T-helper 17 cell (primary cell): ENCODE measurements around the gene PPP1R14B. TPM values are rescaled to one million over a fixed set of nuclear protein-coding genes. Genes with fewer than 3 reads are reported as not detected.

Experiments used
- ATAC-seq: fragments of 150-1000 bp; cut with Tn5 transposase; 2 replicates; pipeline ENCODE4 v1.10.0; 2021; ENCODE audit warnings: mild to moderate bottlenecking, moderate library complexity
- DNase-seq, 3 donors: peaks; one replicate each; pipeline versions ENCODE4 v3.0.0 to v3.0.0-alpha.2; 2020 to 2021
- H3K9me3 ChIP-seq: one replicate; pipeline ENCODE4 v1.7.0; 2013; ENCODE audit warnings: low read length, mild to moderate bottlenecking; ENCODE audit not compliant: control insufficient read depth, poor library complexity, severe bottlenecking
- H3K27ac Mint-ChIP-seq: one replicate; pipeline ENCODE4 v1.8.0; 2022; ENCODE audit warnings: mild to moderate bottlenecking, moderate library complexity, mixed read lengths
- H3K27me3 Mint-ChIP-seq: one replicate; pipeline ENCODE4 v1.8.0; 2022; ENCODE audit warnings: mixed read lengths
- H3K36me3 Mint-ChIP-seq: one replicate; pipeline ENCODE4 v1.8.0; 2022; ENCODE audit warnings: low read depth, mixed read lengths
- H3K4me1 Mint-ChIP-seq: one replicate; pipeline ENCODE4 v1.8.0; 2022; ENCODE audit warnings: mild to moderate bottlenecking, mixed read lengths
- H3K4me3 Mint-ChIP-seq: one replicate; pipeline ENCODE4 v1.8.0; 2022; ENCODE audit warnings: mild to moderate bottlenecking, moderate library complexity, mixed read lengths
- total RNA-seq, 4 donors: library from RNA in 2 of 4; stranded (reverse) in 2 of 4; gene quantifications; one replicate each; pipeline ENCODE4 v1.2.3 and lab custom pipeline; 2022 to 2026

Gene PPP1R14B
- total RNA-seq, 2 donors from 2014 or later: 38.7 to 48.2 TPM

GRCh38 chr11:64286801-64287159, 40.0 kb upstream of the PPP1R14B start:
- H3K4me3 Mint-ChIP-seq: peak overlapping the region; percentile 85
- H3K4me1 Mint-ChIP-seq: peaks cover 23% of the 10 kb centered on the region

GRCh38 chr11:64285885-64286800, 39.4 kb upstream of the PPP1R14B start:
- H3K4me1 Mint-ChIP-seq: peaks cover 24% of the 10 kb centered on the region
- H3K36me3 Mint-ChIP-seq: peaks cover 2% of the 10 kb centered on the region
- ATAC-seq (no peak), DNase-seq (no peak)
- peaks cover 8% of the 10 kb centered on the region for H3K27me3 Mint-ChIP-seq
- H3K27ac Mint-ChIP-seq: peak overlapping the region; percentile 95
- H3K4me3 Mint-ChIP-seq: peak overlapping the region; percentile 89
- no peaks in the 10 kb centered on the region for H3K9me3 ChIP-seq

More at GRCh38 chr11:64286801-64287159, 40.0 kb upstream of the PPP1R14B start:
- peak overlapping the region; percentile 95 for H3K27ac Mint-ChIP-seq
- peaks cover 2% of the 10 kb centered on the region for H3K36me3 Mint-ChIP-seq
- no peak for ATAC-seq
- H3K9me3 ChIP-seq: no peaks in the 10 kb centered on the region
- DNase-seq: no peak
- peaks cover 8% of the 10 kb centered on the region for H3K27me3 Mint-ChIP-seq

GRCh38 chr11:64284962-64285884, 38.5 kb upstream of the PPP1R14B start, which contains the start of gene GPR137:
Gene GPR137, plus strand, starts transcription at chr11:64285848. Its CDS starts 677 bp downstream, at chr11:64286525.
- H3K36me3 Mint-ChIP-seq: no peaks in the 10 kb centered on the region
- DNase-seq (peak; percentile 85 to 97 (median 88)), ATAC-seq (peak; percentile 80)
- no peaks in the 10 kb centered on the region for H3K9me3 ChIP-seq
- H3K4me1 Mint-ChIP-seq: peaks cover 20% of the 10 kb centered on the region
- H3K4me3 Mint-ChIP-seq: peak within 1 kb of the TSS; percentile 89
- H3K27me3 Mint-ChIP-seq: peaks cover under 1% of the 10 kb centered on the region
- H3K27ac Mint-ChIP-seq: peak within 1 kb of the TSS; percentile 95

- peak within 1 kb of the TSS; percentile 89 for H3K4me3 Mint-ChIP-seq
- peak within 1 kb of the TSS; percentile 94 for H3K27ac Mint-ChIP-seq
- ATAC-seq: peak; percentile 81
- H3K4me1 Mint-ChIP-seq: peaks cover 20% of the 10 kb centered on the region
- H3K27me3 Mint-ChIP-seq: no peaks in the 10 kb centered on the region
- H3K9me3 ChIP-seq: no peaks in the 10 kb centered on the region
- no peaks in the 10 kb centered on the region for H3K36me3 Mint-ChIP-seq
- peak; percentile 84 to 92 (median 92) for DNase-seq
These were observed 37.6 kb upstream of the PPP1R14B start, which contains the start of gene BAD for GRCh38 chr11:64284048-64284961. Gene BAD, minus strand, starts transcription at chr11:64284665. Its CDS starts 297 bp downstream, at chr11:64284368.

- Mint-ChIP-seq H3K27ac (peak overlapping the region; percentile 94), H3K27me3 (no peaks in the 10 kb centered on the region), H3K4me3 (peak overlapping the region; percentile 21), H3K36me3 (peaks cover 4% of the 10 kb centered on the region), H3K4me1 (peaks cover 20% of the 10 kb centered on the region)
- DNase-seq (no peak), ATAC-seq (no peak)
- no peaks in the 10 kb centered on the region for H3K9me3 ChIP-seq
These were observed 36.3 kb upstream of the PPP1R14B start for GRCh38 chr11:64283092-64283491.

GRCh38 chr11:64281957-64282770, 35.4 kb upstream of the PPP1R14B start:
- H3K36me3 Mint-ChIP-seq: peaks cover 4% of the 10 kb centered on the region
- no peaks in the 10 kb centered on the region for H3K27me3 Mint-ChIP-seq
- H3K27ac Mint-ChIP-seq: peak overlapping the region; percentile 94
- H3K9me3 ChIP-seq: no peaks in the 10 kb centered on the region
- H3K4me1 Mint-ChIP-seq: peaks cover 20% of the 10 kb centered on the region
- H3K4me3 Mint-ChIP-seq: peak overlapping the region; percentile 15
- ATAC-seq (no peak), DNase-seq (no peak)

- ATAC-seq: no peak
- H3K4me1 Mint-ChIP-seq: peaks cover 7% of the 10 kb centered on the region
- peaks cover 4% of the 10 kb centered on the region for H3K36me3 Mint-ChIP-seq
- H3K27ac Mint-ChIP-seq: peak overlapping the region; percentile 86
- no peaks in the 10 kb centered on the region for H3K27me3 Mint-ChIP-seq
- no peaks in the 10 kb centered on the region for H3K9me3 ChIP-seq
- no peak for DNase-seq
- peak overlapping the region; percentile 28 for H3K4me3 Mint-ChIP-seq
These were observed 31.9 kb upstream of the PPP1R14B start for GRCh38 chr11:64278576-64279190.

GRCh38 chr11:64276653-64277431, 30.1 kb upstream of the PPP1R14B start:
- no peaks in the 10 kb centered on the region for H3K9me3 ChIP-seq
- DNase-seq (no peak), ATAC-seq (no peak)
- H3K36me3 Mint-ChIP-seq: peaks cover 4% of the 10 kb centered on the region
- H3K27me3 Mint-ChIP-seq: no peaks in the 10 kb centered on the region
- no peak overlapping the region for H3K27ac Mint-ChIP-seq
- H3K4me3 Mint-ChIP-seq: no peak overlapping the region
- H3K4me1 Mint-ChIP-seq: peaks cover 2% of the 10 kb centered on the region

GRCh38 chr11:64275841-64276240, 29.1 kb upstream of the PPP1R14B start:
- H3K4me3 Mint-ChIP-seq: no peak overlapping the region
- H3K27ac Mint-ChIP-seq: no peak overlapping the region
- DNase-seq: no peak
- H3K36me3 Mint-ChIP-seq: peaks cover 4% of the 10 kb centered on the region
- no peaks in the 10 kb centered on the region for H3K9me3 ChIP-seq
- no peaks in the 10 kb centered on the region for H3K4me1 Mint-ChIP-seq
- ATAC-seq: no peak
- H3K27me3 Mint-ChIP-seq: no peaks in the 10 kb centered on the region

- H3K9me3 ChIP-seq: no peaks in the 10 kb centered on the region
- peaks cover 4% of the 10 kb centered on the region for H3K4me1 Mint-ChIP-seq
- no peak overlapping the region for H3K27ac Mint-ChIP-seq
- DNase-seq: no peak
- no peaks in the 10 kb centered on the region for H3K27me3 Mint-ChIP-seq
- no peak overlapping the region for H3K4me3 Mint-ChIP-seq
- peaks cover 6% of the 10 kb centered on the region for H3K36me3 Mint-ChIP-seq
- no peak for ATAC-seq
These were observed 28.5 kb upstream of the PPP1R14B start for GRCh38 chr11:64275031-64275800.
